NCI-H1105 (cell line): ENCODE measurements around the gene MAPK8.

Experiments used
- DNase-seq: peaks from one replicate; lab custom pipeline; 2025; lab: John Stamatoyannopoulos, UW

MAPK8 gene

GRCh38 chr10:48450233-48450740 is 143.8 kb downstream of the MAPK8 start:
- no peak for DNase-seq

GRCh38 chr10:48450741-48451466 is 144.4 kb downstream of the MAPK8 start:
- no peak for DNase-seq

- no peak for DNase-seq
Measured at GRCh38 chr10:48451969-48452878, 145.7 kb downstream of the MAPK8 start.

- DNase-seq: no peak
Measured at GRCh38 chr10:48452879-48453412, 146.5 kb downstream of the MAPK8 start.

- no peak for DNase-seq
Measured at GRCh38 chr10:48453451-48454301, 147.2 kb downstream of the MAPK8 start.

- DNase-seq: no peak
Measured at GRCh38 chr10:48454302-48455054, 148.0 kb downstream of the MAPK8 start.

GRCh38 chr10:48455055-48455391 is 148.5 kb downstream of the MAPK8 start:
- no peak for DNase-seq

GRCh38 chr10:48455392-48456151 is 149.1 kb downstream of the MAPK8 start:
- no peak for DNase-seq

- DNase-seq: no peak
Measured at GRCh38 chr10:48456361-48456804, 149.9 kb downstream of the MAPK8 start.

GRCh38 chr10:48456808-48457761 is 150.6 kb downstream of the MAPK8 start:
- DNase-seq: no peak

- DNase-seq: no peak
Measured at GRCh38 chr10:48457949-48458661, 151.6 kb downstream of the MAPK8 start.

- DNase-seq: no peak
Measured at GRCh38 chr10:48458662-48459048, 152.2 kb downstream of the MAPK8 start.

- DNase-seq: no peak
Measured at GRCh38 chr10:48459270-48460150, 153.0 kb downstream of the MAPK8 start.

GRCh38 chr10:48460182-48460581 is 153.7 kb downstream of the MAPK8 start:
- no peak for DNase-seq

GRCh38 chr10:48461623-48462481 is 155.4 kb downstream of the MAPK8 start:
- no peak for DNase-seq

- DNase-seq: no peak
Measured at GRCh38 chr10:48462482-48463020, 156.1 kb downstream of the MAPK8 start.
